DND-41 (cell line): Measurements from ENCODE around the gene SH2D6.

Experiments
- EZH2 ChIP-seq: IDR thresholded peaks from 3 replicates; pipeline ENCODE4 v1.6.1; 2012; ENCODE audit warnings: borderline replicate concordance, low read depth, mild to moderate bottlenecking, moderate library complexity, low read length, inconsistent platforms; ENCODE audit not compliant: severe bottlenecking
- TF ChIP-seq, protein P1 (sequence below): IDR thresholded peaks from 2 replicates; pipeline ENCODE4 v1.5.1; 2012; ENCODE audit warnings: borderline replicate concordance, low read length, moderate library complexity, mild to moderate bottlenecking; ENCODE audit not compliant: poor library complexity, severe bottlenecking; ENCODE audit errors: extremely low read depth

DNA sequence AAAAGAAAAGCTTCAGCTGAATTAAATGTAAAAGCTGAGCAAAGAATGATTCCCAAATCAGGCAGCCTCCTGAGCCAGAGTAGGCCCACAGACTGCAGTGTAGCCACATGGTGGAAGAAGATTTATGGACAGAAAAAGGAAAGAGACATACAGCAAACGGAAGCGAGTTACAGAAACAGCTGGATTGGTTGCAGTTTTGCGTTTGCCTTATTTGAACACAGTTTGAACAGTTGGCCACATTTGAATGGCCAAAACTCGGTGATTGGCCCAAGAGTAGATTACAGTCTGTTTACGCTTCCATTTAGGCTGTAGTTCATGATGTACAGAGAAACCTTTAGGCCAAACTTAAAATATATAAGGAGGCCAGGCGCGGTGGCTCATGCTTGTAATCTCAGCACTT, 35.1 kb downstream of the SH2D6 start:
- TF ChIP-seq EZH2: no peak
- TF ChIP-seq, protein P1, sequence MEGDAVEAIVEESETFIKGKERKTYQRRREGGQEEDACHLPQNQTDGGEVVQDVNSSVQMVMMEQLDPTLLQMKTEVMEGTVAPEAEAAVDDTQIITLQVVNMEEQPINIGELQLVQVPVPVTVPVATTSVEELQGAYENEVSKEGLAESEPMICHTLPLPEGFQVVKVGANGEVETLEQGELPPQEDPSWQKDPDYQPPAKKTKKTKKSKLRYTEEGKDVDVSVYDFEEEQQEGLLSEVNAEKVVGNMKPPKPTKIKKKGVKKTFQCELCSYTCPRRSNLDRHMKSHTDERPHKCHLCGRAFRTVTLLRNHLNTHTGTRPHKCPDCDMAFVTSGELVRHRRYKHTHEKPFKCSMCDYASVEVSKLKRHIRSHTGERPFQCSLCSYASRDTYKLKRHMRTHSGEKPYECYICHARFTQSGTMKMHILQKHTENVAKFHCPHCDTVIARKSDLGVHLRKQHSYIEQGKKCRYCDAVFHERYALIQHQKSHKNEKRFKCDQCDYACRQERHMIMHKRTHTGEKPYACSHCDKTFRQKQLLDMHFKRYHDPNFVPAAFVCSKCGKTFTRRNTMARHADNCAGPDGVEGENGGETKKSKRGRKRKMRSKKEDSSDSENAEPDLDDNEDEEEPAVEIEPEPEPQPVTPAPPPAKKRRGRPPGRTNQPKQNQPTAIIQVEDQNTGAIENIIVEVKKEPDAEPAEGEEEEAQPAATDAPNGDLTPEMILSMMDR: no peak
